PC-3 (cell line): ENCODE results near the gene SLC35B4. TPM values are rescaled to one million over a fixed set of nuclear protein-coding genes. Genes with fewer than 3 reads are reported as not detected.

ENCODE experiments used
- ATAC-seq: fragments of 200-7000 bp; cut with Tn5 transposase; 2 replicates; pipeline ENCODE4 v1.9.1; 2020; ENCODE audit warnings: mild to moderate bottlenecking, moderate library complexity
- BruUV-seq: library from RNA; stranded (reverse); fragments of 400-500 nt; replicated peaks from 2 replicates; lab custom pipeline; 2021; lab: Mats Ljungman, UMichigan
- CTCF ChIA-PET: fragments of 300-600 bp; sonication (Branson Sonifier 250); formaldehyde crosslinking; loops from one replicate; lab custom pipeline; 2022; ENCODE audit warnings: antibody characterized with exemption; lab: Charles Lee
- POLR2A ChIA-PET: fragments of 300-600 bp; sonication (Branson Sonifier 250); formaldehyde crosslinking; loops from one replicate; lab custom pipeline; 2022; ENCODE audit warnings: antibody characterized with exemption; ENCODE audit not compliant: unreplicated experiment; lab: Charles Lee
- DNase-seq: peaks from one replicate; pipeline ENCODE4 v3.0.0-alpha.2; 2015
- H2AFZ ChIP-seq: fragments of 300-600 bp; sonication (generic); 2 replicates; pipeline ENCODE4 v1.6.0; 2016; ENCODE audit warnings: antibody characterized with exemption, low read length
- H3F3A ChIP-seq: fragments of 300-600 bp; sonication (generic); one replicate; pipeline ENCODE4 v1.6.0; 2017; ENCODE audit warnings: antibody characterized with exemption, low read length, control low read depth, mild to moderate bottlenecking; ENCODE audit not compliant: unreplicated experiment
- H3K27ac ChIP-seq: fragments of 300-600 bp; sonication (generic); 2 replicates; pipeline ENCODE4 v1.5.1; 2016; ENCODE audit warnings: mild to moderate bottlenecking, low read length
- H3K27me3 ChIP-seq: fragments of 300-600 bp; sonication (generic); 2 replicates; pipeline ENCODE4 v1.6.1; 2016; ENCODE audit warnings: low read length, mixed read lengths
- H3K36me3 ChIP-seq: fragments of 300-600 bp; sonication (generic); 2 replicates; pipeline ENCODE4 v1.6.1; 2016; ENCODE audit warnings: low read depth, mixed run types, low read length, mixed read lengths
- H3K4me1 ChIP-seq: fragments of 300-600 bp; sonication (generic); 2 replicates; pipeline ENCODE4 v1.5.1; 2016; ENCODE audit warnings: low read length; ENCODE audit not compliant: insufficient read depth
- H3K4me2 ChIP-seq: fragments of 300-600 bp; sonication (generic); 2 replicates; pipeline ENCODE4 v1.6.0; 2016; ENCODE audit warnings: low read length
- H3K4me3 ChIP-seq: fragments of 300-600 bp; sonication (generic); 2 replicates; pipeline ENCODE4 v1.5.1; 2016; ENCODE audit warnings: mild to moderate bottlenecking, low read length, mixed read lengths
- H3K79me2 ChIP-seq: fragments of 300-600 bp; sonication (generic); 2 replicates; pipeline ENCODE4 v1.6.1; 2017; ENCODE audit warnings: low read length, mixed read lengths
- H3K9ac ChIP-seq: fragments of 300-600 bp; sonication (generic); 2 replicates; pipeline ENCODE4 v1.6.0; 2016; ENCODE audit warnings: mild to moderate bottlenecking, low read length
- H3K9me2 ChIP-seq: fragments of 300-600 bp; sonication (generic); replicated peaks from 2 replicates; pipeline ENCODE4 v1.6.1; 2016; ENCODE audit warnings: mixed run types, low read length, mixed read lengths
- H3K9me3 ChIP-seq: fragments of 300-600 bp; sonication (generic); 2 replicates; pipeline ENCODE4 v1.6.1; 2016; ENCODE audit warnings: low read length, mixed read lengths
- H4K20me1 ChIP-seq: fragments of 300-600 bp; sonication (generic); 2 replicates; pipeline ENCODE4 v1.6.1; 2016; ENCODE audit warnings: low read length, mixed read lengths
- EZH2 ChIP-seq: fragments of 300-600 bp; sonication (generic); IDR thresholded peaks from one replicate; pipeline ENCODE4 v1.6.1; 2017; ENCODE audit warnings: antibody characterized with exemption, mild to moderate bottlenecking, low read length; ENCODE audit not compliant: unreplicated experiment
- EZH2phosphoT487 ChIP-seq: fragments of 300-600 bp; sonication (generic); IDR thresholded peaks from 2 replicates; pipeline ENCODE4 v1.6.1; 2018; ENCODE audit warnings: mild to moderate bottlenecking, antibody characterized with exemption, low read length, borderline replicate concordance
- intact Hi-C: fragments of 100-400 bp; cut with micrococcal nuclease; formaldehyde crosslinking; loops from 2 replicates; pipeline ENCODE4 v1.9.0; 2023
- total RNA-seq: library from RNA; depleted of rRNA; stranded (reverse); fragments of >200 nt; gene quantifications from 2 replicates; pipeline ENCODE4 v1.2.3, GENCODE V29; 2014
- TF ChIP-seq, protein P1 (sequence below): fragments of 300-600 bp; sonication (generic); conservative IDR thresholded peaks from 2 replicates; pipeline ENCODE4 v1.5.1; 2017; ENCODE audit warnings: antibody characterized with exemption, low read depth, mild to moderate bottlenecking, low read length

The SLC35B4 gene
- total RNA-seq, 1 experiment from 2014 or later = 34.2 TPM

DNA sequence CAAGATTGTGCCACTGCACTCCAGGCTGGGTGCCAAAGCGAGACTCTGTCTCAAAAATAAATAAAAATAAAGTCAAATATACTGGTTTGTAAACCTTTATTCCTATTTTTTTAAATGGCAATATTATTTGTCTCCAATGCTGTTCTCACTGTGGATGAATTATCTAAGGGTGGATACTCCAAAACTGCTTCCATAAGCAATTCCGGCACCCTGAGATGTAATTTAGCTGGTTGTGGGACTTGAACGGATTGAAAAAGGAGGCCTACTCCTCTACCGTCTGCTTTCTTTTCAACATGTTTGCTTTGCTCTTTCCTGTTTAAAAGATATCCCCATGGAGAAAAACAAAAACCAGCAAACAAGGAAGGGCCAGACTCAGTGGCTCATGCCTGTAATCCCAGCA is 54.4 kb downstream of the SLC35B4 start:
- BruUV-seq = no TSS peak
- no peaks in the 10 kb centered on the region for H3F3A ChIP-seq
- H3K9me2 ChIP-seq = no peaks in the 10 kb centered on the region
- TF ChIP-seq, protein P1, sequence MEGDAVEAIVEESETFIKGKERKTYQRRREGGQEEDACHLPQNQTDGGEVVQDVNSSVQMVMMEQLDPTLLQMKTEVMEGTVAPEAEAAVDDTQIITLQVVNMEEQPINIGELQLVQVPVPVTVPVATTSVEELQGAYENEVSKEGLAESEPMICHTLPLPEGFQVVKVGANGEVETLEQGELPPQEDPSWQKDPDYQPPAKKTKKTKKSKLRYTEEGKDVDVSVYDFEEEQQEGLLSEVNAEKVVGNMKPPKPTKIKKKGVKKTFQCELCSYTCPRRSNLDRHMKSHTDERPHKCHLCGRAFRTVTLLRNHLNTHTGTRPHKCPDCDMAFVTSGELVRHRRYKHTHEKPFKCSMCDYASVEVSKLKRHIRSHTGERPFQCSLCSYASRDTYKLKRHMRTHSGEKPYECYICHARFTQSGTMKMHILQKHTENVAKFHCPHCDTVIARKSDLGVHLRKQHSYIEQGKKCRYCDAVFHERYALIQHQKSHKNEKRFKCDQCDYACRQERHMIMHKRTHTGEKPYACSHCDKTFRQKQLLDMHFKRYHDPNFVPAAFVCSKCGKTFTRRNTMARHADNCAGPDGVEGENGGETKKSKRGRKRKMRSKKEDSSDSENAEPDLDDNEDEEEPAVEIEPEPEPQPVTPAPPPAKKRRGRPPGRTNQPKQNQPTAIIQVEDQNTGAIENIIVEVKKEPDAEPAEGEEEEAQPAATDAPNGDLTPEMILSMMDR = no peak
- no peak for TF ChIP-seq EZH2
- no peak for TF ChIP-seq EZH2phosphoT487
- H3K79me2 ChIP-seq = no peaks in the 10 kb centered on the region
- ATAC-seq (no peak), DNase-seq (no peak)
- no peak overlapping the region for H3K9ac ChIP-seq
- no peaks in the 10 kb centered on the region for H3K36me3 ChIP-seq
- no peak overlapping the region for H2AFZ ChIP-seq
- POLR2A ChIA-PET = no interaction called here
- peaks cover 11% of the 10 kb centered on the region for H3K27me3 ChIP-seq
- no peaks in the 10 kb centered on the region for H3K9me3 ChIP-seq
- no peak overlapping the region for H3K27ac ChIP-seq
- no peaks in the 10 kb centered on the region for H4K20me1 ChIP-seq
- intact Hi-C loops = no loop called here
- no peaks in the 10 kb centered on the region for H3K4me1 ChIP-seq
- H3K4me2 ChIP-seq = no peak overlapping the region
- CTCF ChIA-PET = no interaction called here
- H3K4me3 ChIP-seq = no peak overlapping the region

DNA sequence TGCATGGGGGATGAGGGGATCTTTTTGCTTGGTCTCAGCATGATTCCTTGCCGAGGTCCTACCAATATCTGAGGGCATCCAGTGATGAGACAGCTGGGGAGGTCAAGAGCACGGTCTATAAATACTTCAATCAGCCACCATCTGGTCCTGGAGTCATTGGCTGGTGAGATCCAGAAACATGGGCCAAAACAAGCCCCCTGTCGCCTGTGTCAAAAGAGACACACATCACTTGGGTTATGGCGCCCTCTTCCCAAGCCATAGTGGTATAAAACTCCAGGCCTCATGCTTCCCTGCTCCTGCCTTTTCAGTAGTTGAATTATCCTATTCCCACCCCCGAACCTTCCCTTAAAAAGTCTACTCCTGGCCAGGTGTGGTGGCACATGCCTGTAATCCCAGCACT is 60.9 kb downstream of the SLC35B4 start:
- intact Hi-C loops = loop anchor here (10.0 kb wide), 1 partner anchor 221 kb away; no protein-coding TSS in a partner anchor
- no peak overlapping the region for H3K9ac ChIP-seq
- no peaks in the 10 kb centered on the region for H3F3A ChIP-seq
- BruUV-seq = no TSS peak
- no peaks in the 10 kb centered on the region for H3K4me1 ChIP-seq
- no peak overlapping the region for H3K4me3 ChIP-seq
- no peaks in the 10 kb centered on the region for H3K27me3 ChIP-seq
- TF ChIP-seq EZH2 (no peak), EZH2phosphoT487 (no peak)
- TF ChIP-seq, protein P1 = peak; percentile 24; the same call in 1 of the 2 replicates
- H3K9me2 ChIP-seq = no peaks in the 10 kb centered on the region
- ChIA-PET POLR2A (no interaction called here), CTCF (no interaction called here)
- ATAC-seq (no peak), DNase-seq (no peak)
- no peaks in the 10 kb centered on the region for H4K20me1 ChIP-seq
- no peaks in the 10 kb centered on the region for H3K9me3 ChIP-seq
- H2AFZ ChIP-seq = no peak overlapping the region
- H3K4me2 ChIP-seq = no peak overlapping the region
- H3K79me2 ChIP-seq = no peaks in the 10 kb centered on the region
- no peaks in the 10 kb centered on the region for H3K36me3 ChIP-seq
- H3K27ac ChIP-seq = no peak overlapping the region

DNA sequence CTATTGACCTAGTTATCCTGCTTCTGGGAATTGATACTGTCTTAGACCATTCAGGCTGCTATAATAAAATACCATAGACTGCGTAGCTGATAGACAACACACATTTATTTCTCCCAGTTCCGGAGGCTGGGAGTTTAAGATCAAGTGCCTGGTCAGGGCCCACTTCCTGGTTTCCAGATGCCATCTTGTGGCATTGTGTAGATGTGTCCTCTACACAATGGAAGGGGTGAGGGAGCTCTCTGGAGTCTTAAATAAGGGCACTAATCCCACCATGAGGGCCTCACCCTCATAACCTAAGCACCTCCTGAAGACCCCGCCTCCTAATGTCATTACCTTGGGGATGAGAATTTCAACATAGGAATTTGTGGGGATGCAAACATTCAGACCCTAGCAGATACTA is 62.4 kb downstream of the SLC35B4 start:
- no peak overlapping the region for H3K27ac ChIP-seq
- H3K27me3 ChIP-seq = peaks cover 14% of the 10 kb centered on the region
- no peaks in the 10 kb centered on the region for H3K79me2 ChIP-seq
- no peaks in the 10 kb centered on the region for H4K20me1 ChIP-seq
- H3K4me1 ChIP-seq = no peaks in the 10 kb centered on the region
- DNase-seq (peak; percentile 44), ATAC-seq (peak; percentile 58)
- ChIA-PET POLR2A (no interaction called here), CTCF (interaction anchor here (0.5 to 0.7 kb wide), 4 partner anchors 23 to 114 kb away, joined by 3 read pairs; no protein-coding TSS in a partner anchor)
- BruUV-seq = no TSS peak
- no peaks in the 10 kb centered on the region for H3K36me3 ChIP-seq
- no peak overlapping the region for H2AFZ ChIP-seq
- TF ChIP-seq, protein P1 = peak; percentile 51; the same call in 1 of the 2 replicates
- no peak for TF ChIP-seq EZH2phosphoT487
- H3K9me3 ChIP-seq = no peaks in the 10 kb centered on the region
- no peak overlapping the region for H3K4me3 ChIP-seq
- intact Hi-C loops = loop anchor here (10.0 kb wide), 1 partner anchor 220 kb away; no protein-coding TSS in a partner anchor
- no peaks in the 10 kb centered on the region for H3F3A ChIP-seq
- no peak overlapping the region for H3K4me2 ChIP-seq
- no peak overlapping the region for H3K9ac ChIP-seq
- H3K9me2 ChIP-seq = no peaks in the 10 kb centered on the region
